Measurements from ENCODE around the gene SLC43A3. TPM values are rescaled to one million over a fixed set of nuclear protein-coding genes. Genes with fewer than 3 reads are reported as not detected.

Gene SLC43A3
- total RNA-seq: 20.7 TPM

DNA sequence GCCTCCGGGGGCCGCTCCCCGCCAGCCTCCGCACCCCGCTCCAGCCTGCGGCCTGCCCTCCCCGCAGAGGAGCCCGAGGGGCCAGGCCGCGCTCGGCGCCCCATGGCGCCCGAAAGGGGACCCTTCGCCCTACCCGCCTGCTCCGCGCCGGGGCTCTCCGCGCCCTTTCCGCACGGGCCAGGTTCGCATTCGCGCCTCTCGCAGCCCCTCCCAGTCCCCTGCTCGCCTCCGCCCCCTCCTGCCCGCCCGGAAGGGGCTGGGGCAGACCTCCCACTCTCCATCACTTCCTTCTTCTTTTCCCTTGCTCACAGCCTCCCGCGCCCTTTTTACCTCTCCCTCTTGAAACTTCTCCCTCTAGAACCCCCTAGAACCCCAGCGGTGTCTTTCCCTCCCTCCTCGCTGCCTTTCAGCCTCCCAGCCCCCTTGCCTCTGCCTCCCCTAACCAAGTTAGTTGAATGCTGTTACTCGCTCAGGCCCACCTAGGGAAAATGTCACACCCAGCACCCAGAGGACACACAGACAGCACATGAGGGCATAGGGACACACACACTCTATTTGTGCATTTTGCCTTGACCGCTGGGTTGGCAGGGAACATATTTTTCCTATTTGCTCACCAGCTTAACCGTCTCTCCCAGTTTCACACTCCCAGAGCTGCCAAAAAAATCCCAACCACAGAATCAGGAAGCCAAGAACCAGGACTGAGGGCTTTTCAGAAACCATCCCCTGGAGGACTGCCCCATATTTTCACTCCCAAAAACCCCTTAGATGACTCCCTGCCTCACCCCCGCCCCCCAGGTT is at the start of gene SLC43A3:
Gene SLC43A3, minus strand, starts transcription at position 193 of the 798 bp plus-strand sequence. CDS start 949 bp downstream, outside the sequence.

GRCh38 chr11:57460022-57460757 is 33.3 kb upstream of the SLC43A3 start, which contains the start of gene RTN4RL2:
Gene RTN4RL2 (plus strand): TSS chr11:57460528. CDS start chr11:57460866, 338 bp downstream.

GRCh38 chr11:57390535-57390934 is 36.4 kb downstream of the SLC43A3 start, which contains the start of gene PRG2:
Gene PRG2 (minus strand): TSS chr11:57390650. CDS start chr11:57389944, 706 bp downstream.

DNA sequence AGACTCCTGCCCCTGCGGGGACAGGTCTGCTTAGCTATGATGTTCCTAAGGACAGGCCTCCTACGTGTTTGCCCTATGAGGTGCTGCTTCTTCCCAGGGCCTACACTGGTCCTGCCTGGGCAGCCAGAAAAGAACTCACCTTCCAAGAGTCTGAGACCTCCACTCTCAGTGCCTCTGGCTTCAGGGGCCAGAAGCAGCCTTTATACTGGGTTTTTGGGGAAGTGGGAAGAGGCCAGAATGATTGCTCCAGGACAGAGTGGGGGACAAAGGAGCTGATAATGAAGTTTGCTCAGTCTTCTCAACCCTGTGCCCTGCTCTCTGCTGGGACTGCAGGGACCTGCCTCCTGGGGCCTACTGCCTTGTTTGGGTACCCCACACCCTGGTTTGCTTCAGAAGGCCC is 45.9 kb downstream of the SLC43A3 start, which contains the start of gene PRG3:
Gene PRG3, minus strand, starts transcription at position 176 of the 400 bp plus-strand sequence. CDS start 442 bp downstream, outside the sequence.

Small RNAs within 50 kb of the gene (small RNA-seq; reads per million reads assigned to genes)
- not detected for gene RNA5SP341 (ENCODE audit: low replicate concordance)

Other genes starting within 250 kb of the SLC43A3 start
- gene LRRC55, start 245.2 kb downstream of the SLC43A3 start, total RNA-seq: 2.0 TPM
- 92.8 TPM for gene APLNR, start 189.9 kb downstream of the SLC43A3 start, total RNA-seq
- gene TNKS1BP1, start 102.2 kb downstream of the SLC43A3 start, total RNA-seq: 60.7 TPM
- gene SSRP1, start 91.2 kb downstream of the SLC43A3 start, total RNA-seq: 52.5 TPM
- 2.0 TPM for gene P2RX3, start 88.8 kb downstream of the SLC43A3 start, total RNA-seq
- 1.1 TPM for gene PRG3, start 46.0 kb downstream of the SLC43A3 start, total RNA-seq
- gene PRG2, start 36.5 kb downstream of the SLC43A3 start, total RNA-seq: 2.0 TPM
- 2.5 TPM for gene RTN4RL2, start 33.4 kb upstream of the SLC43A3 start, total RNA-seq
- 18.0 TPM for gene SLC43A1, start 88.6 kb upstream of the SLC43A3 start, total RNA-seq
- gene TIMM10, start 103.6 kb upstream of the SLC43A3 start, total RNA-seq: 26.3 TPM
- 9.8 TPM for gene SMTNL1, start 110.5 kb upstream of the SLC43A3 start, total RNA-seq
- gene UBE2L6, start 140.6 kb upstream of the SLC43A3 start, total RNA-seq: 22.5 TPM
- 53.5 TPM for gene SERPING1, start 170.6 kb upstream of the SLC43A3 start, total RNA-seq
- 1.9 TPM for gene YPEL4, start 222.8 kb upstream of the SLC43A3 start, total RNA-seq
- gene CLP1, start 230.6 kb upstream of the SLC43A3 start, total RNA-seq: 10.5 TPM
- gene ZDHHC5, start 241.0 kb upstream of the SLC43A3 start, total RNA-seq: 36.3 TPM

Measured in metanephros (tissue), 2 donors.